Ovary (tissue), 9 donors: ENCODE measurements around the gene SEMA5A. TPM values are rescaled to one million over a fixed set of nuclear protein-coding genes. Genes with fewer than 3 reads are reported as not detected.

Source experiments
- DNase-seq, 5 donors: peaks; one replicate each; pipeline ENCODE4 v3.0.0-alpha.2; 2019 to 2020
- H3K27ac ChIP-seq, 2 donors: fragments of 200-600 bp; one replicate each; pipeline versions ENCODE4 v1.5.1 to v1.8.0; 2019 to 2022
- H3K27me3 ChIP-seq: fragments of 200-600 bp; one replicate; pipeline ENCODE4 v1.8.0; 2022
- H3K36me3 ChIP-seq: fragments of 200-600 bp; sonication (generic); one replicate; pipeline ENCODE4 v1.5.1; 2019
- H3K4me1 ChIP-seq: one replicate; pipeline ENCODE4 v1.8.1; 2013; ENCODE audit warnings: mild to moderate bottlenecking, moderate library complexity; ENCODE audit not compliant: insufficient read depth
- H3K4me3 ChIP-seq: fragments of 200-600 bp; sonication (generic); one replicate; pipeline ENCODE4 v1.5.1; 2017
- H3K9me3 ChIP-seq, 2 donors: fragments of 200-600 bp in 1 of 2; sonication (generic) in 1 of 2; one replicate each; pipeline versions ENCODE4 v1.5.1 to v1.8.1; 2013 to 2019; ENCODE audit warnings: mild to moderate bottlenecking in 1 of 2, moderate library complexity in 1 of 2
- CTCF ChIP-seq, 3 donors: fragments of 450-650 bp in 2 of 3; fragments of 200-600 bp in 1 of 3; IDR thresholded peaks; one replicate each; pipeline versions ENCODE4 v1.5.1 to v1.8.0; 2016 to 2022; ENCODE audit warnings: antibody characterized with exemption in 3 of 3, mild to moderate bottlenecking in 1 of 3
- EP300 ChIP-seq: sonication (generic); formaldehyde crosslinking; IDR thresholded peaks from one replicate; pipeline ENCODE4 v1.6.1; 2017; ENCODE audit warnings: antibody characterized with exemption
- POLR2A ChIP-seq: fragments of 450-650 bp; IDR thresholded peaks from one replicate; pipeline ENCODE4 v1.6.1; 2017; ENCODE audit warnings: antibody characterized with exemption, mild to moderate bottlenecking, moderate library complexity
- WGBS, 3 donors: extraction: QIAGEN DNeasy Blood & Tissue Kit in 1 of 3; methylation state at CpG; one replicate each; pipeline versions ENCODE4 v1.1.5 to v1.1.7; 2013 to 2017; 5-methylcytosine and 5-hydroxymethylcytosine counted together
- intact Hi-C, 4 donors: fragments of 100-400 bp; cut with DNase I; formaldehyde crosslinking; loops; one replicate each; pipeline versions ENCODE4 v1.11.0 to v1.15.1; 2022 to 2023
- polyA plus RNA-seq, 2 donors: library from polyadenylated mRNA; stranded (reverse); fragments of 200-250 nt in 1 of 2; fragments of 350-450 nt in 1 of 2; fragmentation: Illumina TruSeq in 1 of 2; extraction: RNeasy Lipid Tissue Mini Kit (QIAGEN cat#74804) in 1 of 2; gene quantifications; one replicate each; pipeline ENCODE4 v1.2.3, GENCODE V29; 2013 to 2014
- total RNA-seq, 7 donors: library from RNA; depleted of rRNA in 2 of 7; stranded (reverse); fragments of >200 nt in 2 of 7; fragmentation: NEBNext Ultra II Directional in 3 of 7; extraction: Animal tissue kit (Norgen Biotek cat#: 25700) in 3 of 7; gene quantifications; one replicate each; pipeline versions ENCODE4 v1.1.0 to v1.2.4, GENCODE V29; 2016 to 2023
- donor health status: DM: no; HTN: no; CAD: no; lungs with moderate emphysema.
- donor health status: DM: no; HTN: no; CAD: no.
- donor health status: Bipolar disorder and iron deficiency.
- donor health status: DM: yes; HTN: yes; CAD: no.
- donor health status: DM: no; HTN: no; CAD: no.
- donor health status: DM: yes; HTN: yes; CAD: no.

Gene SEMA5A
- total and polyA plus RNA-seq, 9 donors = 2.0 to 6.6 (median 4.3) TPM

GRCh38 chr5:9183992-9184391 is 361.9 kb downstream of the SEMA5A start:
- TF ChIP-seq CTCF (IDR thresholded peaks at IDR 0.05) (no peak), POLR2A (no peak), EP300 (no peak)
- no peak for DNase-seq
- Histone ChIP-seq H3K27ac (no peak overlapping the region), H3K4me1 (no peaks in the 10 kb centered on the region), H3K36me3 (no peaks in the 10 kb centered on the region), H3K4me3 (no peak overlapping the region), H3K9me3 (no peaks in the 10 kb centered on the region), H3K27me3 (no peaks in the 10 kb centered on the region)
- intact Hi-C loops = no loop called here

GRCh38 chr5:9182899-9183695 is 362.8 kb downstream of the SEMA5A start:
- Histone ChIP-seq H3K36me3 (no peaks in the 10 kb centered on the region), H3K4me3 (no peak overlapping the region), H3K27me3 (no peaks in the 10 kb centered on the region), H3K4me1 (no peaks in the 10 kb centered on the region), H3K9me3 (no peaks in the 10 kb centered on the region), H3K27ac (no peak overlapping the region)
- TF ChIP-seq POLR2A = no peak
- TF ChIP-seq EP300 = no peak
- no peak for TF ChIP-seq CTCF (IDR thresholded peaks at IDR 0.05)
- DNase-seq = no peak
- 84 to 88% (median 86%) methylated on average over 11 of the region's 11 CpGs for WGBS, 3 donors
- intact Hi-C loops = no loop called here

GRCh38 chr5:9176641-9177040 is 369.2 kb downstream of the SEMA5A start:
- intact Hi-C loops = no loop called here
- H3K27me3 ChIP-seq = no peaks in the 10 kb centered on the region
- TF ChIP-seq CTCF (IDR thresholded peaks at IDR 0.05) (no peak), EP300 (no peak), POLR2A (no peak)

GRCh38 chr5:9174446-9174845 is 371.4 kb downstream of the SEMA5A start:
- WGBS, 3 donors = 57 to 72% (median 65%) methylated on average over 3 of the region's 3 CpGs
- TF ChIP-seq EP300 (no peak), POLR2A (no peak), CTCF (IDR thresholded peaks at IDR 0.05) (no peak)
- Histone ChIP-seq H3K4me1 (no peaks in the 10 kb centered on the region), H3K4me3 (no peak overlapping the region), H3K9me3 (no peaks in the 10 kb centered on the region), H3K27me3 (no peaks in the 10 kb centered on the region), H3K36me3 (no peaks in the 10 kb centered on the region), H3K27ac (no peak overlapping the region)
- DNase-seq = no peak
- intact Hi-C loops = no loop called here

More at GRCh38 chr5:9176641-9177040, 369.2 kb downstream of the SEMA5A start:
- no peaks in the 10 kb centered on the region for H3K9me3 ChIP-seq
- H3K4me3 ChIP-seq = no peak overlapping the region
- no peak for DNase-seq
- no peak overlapping the region for H3K27ac ChIP-seq
- H3K4me1 ChIP-seq = no peaks in the 10 kb centered on the region
- H3K36me3 ChIP-seq = no peaks in the 10 kb centered on the region
